Muscle of back (tissue), 11 donors: ENCODE results near the gene COPS9. TPM values are rescaled to one million over a fixed set of nuclear protein-coding genes. Genes with fewer than 3 reads are reported as not detected.

Experiments
- DNase-seq, 3 donors: peaks; one replicate each; pipeline versions ENCODE4 v3.0.0 to v3.0.0-alpha.2; 2013
- polyA plus RNA-seq, 10 donors: library from polyadenylated mRNA; unstranded; fragments of 120-200 nt; gene quantifications; one replicate each; pipeline ENCODE4 v1.2.1, GENCODE V29; 2013; ENCODE audit not compliant: insufficient read length in 10 of 10

Gene COPS9
- polyA plus RNA-seq, 10 donors: 74.1 to 129 (median 88.4) TPM

- DNase-seq: no peak
Measured at GRCh38 chr2:240153418-240153817, 17.3 kb upstream of the COPS9 start.

DNA sequence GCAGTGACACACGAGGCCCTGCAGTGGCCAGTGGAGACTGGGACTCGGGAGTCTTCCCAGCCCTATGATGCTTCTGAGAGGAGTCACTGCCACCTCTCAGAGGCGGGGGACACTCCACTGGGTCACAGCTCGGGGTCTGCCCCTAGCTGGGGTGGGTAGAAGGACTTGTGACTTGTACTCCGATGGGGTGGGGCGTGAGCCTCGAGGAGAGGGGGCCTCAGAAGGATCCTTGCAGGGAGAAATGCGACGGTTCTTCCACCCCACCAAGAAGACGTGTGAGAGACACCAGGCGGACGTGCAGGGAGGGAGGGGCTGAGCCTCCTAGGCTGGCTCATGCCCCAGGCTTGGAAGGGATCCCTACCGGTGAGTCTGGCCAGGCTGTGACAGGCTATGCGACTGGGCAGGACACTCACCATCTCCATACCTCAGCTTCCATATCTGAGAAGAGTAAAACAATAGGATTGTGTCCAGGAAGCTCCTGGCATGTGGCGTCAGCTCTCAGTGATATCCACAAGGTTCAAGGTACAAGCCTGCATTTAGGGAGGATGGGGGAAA lies 15.4 kb upstream of the COPS9 start:
- DNase-seq: no peak

DNA sequence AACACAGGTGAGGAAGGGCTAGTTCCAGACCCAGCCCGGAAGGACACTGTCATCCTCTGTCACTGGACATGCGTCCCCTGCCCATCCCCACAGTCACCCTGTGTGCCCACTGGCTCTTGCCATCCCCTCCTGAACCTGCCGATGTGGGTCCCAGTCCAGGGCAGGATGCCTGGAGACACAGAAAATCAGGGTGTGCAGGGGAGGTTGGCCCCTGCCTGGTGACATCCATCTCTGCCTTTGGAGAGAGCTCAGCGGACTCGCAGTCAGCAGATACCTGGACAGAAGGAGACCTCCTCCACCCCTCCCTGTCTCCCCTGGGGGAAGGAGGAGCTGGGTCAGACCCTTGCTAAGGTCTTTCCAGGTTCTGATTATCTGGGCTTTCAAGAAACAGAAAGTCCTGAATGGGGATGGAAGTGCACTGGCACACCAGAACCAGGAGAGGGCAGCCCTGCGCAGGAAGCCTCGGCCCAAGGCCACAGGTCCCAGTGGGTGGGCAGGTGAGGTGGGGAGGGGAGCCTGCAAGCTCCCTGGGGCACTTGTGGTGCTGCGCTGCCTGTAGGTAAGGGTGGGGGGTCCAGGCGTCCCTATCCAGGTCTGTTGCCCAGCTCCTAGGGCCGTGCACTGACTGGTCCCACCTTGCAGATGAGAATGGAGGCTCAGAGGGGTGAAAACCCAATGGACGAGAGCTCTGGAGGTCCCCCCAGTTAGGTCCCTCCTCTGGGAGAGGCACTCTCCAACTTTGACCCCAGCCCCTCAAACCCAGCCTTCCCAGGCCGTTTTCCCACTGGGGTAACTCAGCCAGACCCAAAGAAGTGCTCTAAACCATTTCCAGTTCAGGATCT lies 14.1 kb upstream of the COPS9 start:
- DNase-seq: peak in 1 of 3 donors; percentile 20

GRCh38 chr2:240147911-240148587 lies 11.9 kb upstream of the COPS9 start:
- DNase-seq: no peak

DNA sequence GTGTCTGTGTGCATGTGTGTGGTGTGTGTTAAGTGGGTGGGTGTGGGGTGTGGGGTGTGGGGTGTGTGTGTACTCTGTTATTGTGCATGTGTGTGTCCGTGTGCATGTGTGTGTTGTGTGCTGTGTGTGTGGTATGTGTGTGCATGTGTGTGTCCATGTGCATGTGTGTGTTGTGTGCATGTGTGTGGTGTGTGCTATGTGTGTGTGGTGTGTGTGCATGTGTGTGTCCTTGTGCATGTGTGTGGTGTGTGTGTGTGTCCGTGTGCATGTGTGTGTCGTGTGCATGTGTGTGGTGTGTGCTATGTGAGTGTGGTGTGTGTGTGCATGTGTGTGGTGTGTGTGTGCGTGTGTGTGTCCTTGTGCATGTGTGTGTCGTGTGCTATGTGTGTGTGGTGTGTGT lies 11.3 kb upstream of the COPS9 start:
- DNase-seq: no peak

GRCh38 chr2:240146627-240147278 lies 10.6 kb upstream of the COPS9 start:
- DNase-seq: no peak

DNA sequence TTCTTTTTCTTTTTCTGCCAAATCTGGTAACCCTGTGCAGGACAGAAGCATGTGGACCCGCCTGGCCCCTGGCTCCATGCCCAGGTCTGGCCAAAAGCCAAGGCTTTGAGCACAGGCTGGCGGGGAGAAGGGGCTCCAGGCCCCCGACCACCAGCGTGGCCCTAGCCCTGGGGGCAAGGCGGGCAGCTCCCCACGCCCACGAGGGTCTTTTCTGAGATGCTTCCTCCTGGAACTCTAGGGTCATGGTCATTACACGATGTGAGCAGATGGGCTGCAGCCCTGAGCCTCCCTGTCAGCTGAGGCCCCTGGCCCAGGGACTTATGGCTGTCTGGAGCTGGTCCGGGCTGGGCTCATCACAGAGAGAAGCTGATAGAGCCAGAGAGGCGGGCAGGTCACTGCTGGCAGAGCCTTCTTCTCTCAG lies 10.0 kb upstream of the COPS9 start:
- no peak for DNase-seq

GRCh38 chr2:240145461-240145860 lies 9.4 kb upstream of the COPS9 start:
- no peak for DNase-seq

DNA sequence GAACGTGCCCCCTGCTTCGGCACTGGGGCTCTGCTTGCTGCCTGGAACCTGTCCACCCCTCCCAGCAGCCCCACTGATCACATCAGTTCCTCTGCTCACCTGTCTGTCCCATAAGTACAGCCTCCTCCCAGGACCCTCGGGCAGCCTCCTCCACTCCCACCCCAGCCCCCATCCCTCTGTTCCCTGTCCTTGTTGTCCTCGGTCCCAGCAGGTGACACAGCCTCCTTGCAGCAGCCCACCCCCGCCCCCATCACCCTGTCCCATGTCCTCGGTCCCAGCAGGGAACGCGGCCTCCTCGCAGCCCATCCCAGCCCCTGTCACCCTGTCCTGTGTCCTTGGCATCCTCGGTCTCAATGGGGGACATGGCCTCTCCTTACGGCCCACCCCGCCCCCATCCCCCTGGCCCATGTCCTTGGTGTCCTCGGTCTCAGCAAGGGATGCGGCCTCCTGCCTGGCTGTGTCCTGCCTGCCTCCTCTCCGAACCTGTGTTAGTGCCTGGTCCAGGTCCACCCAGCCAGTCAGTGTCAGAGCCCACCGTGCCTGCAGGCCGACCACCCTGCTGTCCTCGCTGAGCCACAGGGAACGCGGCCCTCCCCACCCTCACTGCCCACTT lies 8.7 kb upstream of the COPS9 start:
- no peak for DNase-seq

GRCh38 chr2:240143801-240144648 lies 7.9 kb upstream of the COPS9 start:
- DNase-seq: peak; percentile 28 to 73 (median 67)

- DNase-seq: no peak
Measured at GRCh38 chr2:240143276-240143675, 7.2 kb upstream of the COPS9 start.

DNA sequence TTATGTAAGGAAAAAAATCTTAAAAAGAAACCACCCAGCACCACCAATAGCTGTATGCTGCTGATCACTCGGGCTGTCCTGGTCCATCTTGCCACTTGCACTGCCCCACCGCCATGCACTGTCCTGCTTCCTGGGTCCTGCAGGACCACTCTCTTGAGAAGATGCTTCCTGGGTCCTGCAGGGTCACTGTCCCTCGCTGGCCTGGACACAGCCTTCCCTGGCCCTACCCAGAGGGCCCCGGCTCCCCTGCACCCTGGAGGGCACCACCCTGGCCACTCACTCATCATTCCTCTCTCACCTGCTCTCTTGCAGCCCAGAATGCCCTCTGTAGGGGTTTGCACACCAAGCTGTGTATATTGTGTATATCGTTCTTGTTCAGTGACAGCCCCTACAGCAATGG lies 6.8 kb upstream of the COPS9 start:
- no peak for DNase-seq

DNA sequence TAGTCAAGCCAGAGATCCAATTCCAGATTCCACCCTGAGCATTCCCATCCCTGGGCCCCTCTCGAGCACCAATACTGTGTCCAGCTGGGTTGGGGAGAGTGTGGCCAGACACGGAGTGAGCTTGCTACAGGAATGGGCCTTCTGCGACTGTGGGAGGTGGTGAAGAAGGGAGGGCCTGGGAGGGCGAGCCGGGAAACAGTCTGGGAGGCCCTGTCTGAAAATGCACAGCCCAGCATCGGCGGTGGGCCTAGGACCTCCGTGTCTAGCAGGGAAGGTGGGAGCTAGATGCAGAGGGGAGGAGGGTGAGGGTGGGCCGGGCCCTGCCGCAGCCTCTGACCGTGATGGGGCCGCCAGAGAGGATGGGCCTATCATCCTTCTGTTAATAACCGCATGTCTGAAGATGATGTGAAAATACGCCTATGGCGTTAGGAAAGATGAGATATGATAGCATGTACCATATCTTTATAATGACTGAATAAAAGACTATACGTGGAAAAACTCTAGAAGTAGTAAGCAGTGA lies 6.2 kb upstream of the COPS9 start:
- no peak for DNase-seq

- no peak for DNase-seq
Measured at GRCh38 chr2:240141736-240142135, 5.6 kb upstream of the COPS9 start.

- no peak for DNase-seq
Measured at GRCh38 chr2:240140920-240141319, 4.8 kb upstream of the COPS9 start.

DNA sequence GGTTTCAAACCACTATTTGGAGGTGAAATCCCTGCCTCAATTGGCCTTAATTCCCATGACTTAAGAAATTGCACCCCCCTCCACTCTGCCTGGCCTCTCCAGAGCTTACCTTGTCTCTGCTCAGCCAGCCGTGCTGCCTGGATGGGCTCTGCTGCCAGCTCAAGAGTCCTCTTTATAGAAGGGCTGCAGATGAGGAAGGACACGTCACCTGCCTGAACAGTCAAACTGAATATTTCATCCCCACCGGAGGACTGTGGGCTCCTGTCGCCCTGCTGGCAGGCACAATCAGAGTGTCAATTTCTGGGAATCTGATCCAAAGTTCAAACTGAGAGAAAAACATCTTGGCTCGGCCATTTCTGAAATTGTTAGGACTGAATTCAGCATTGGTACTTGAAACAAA lies 4.4 kb upstream of the COPS9 start, which contains the start of gene OTOS:
OTOS (minus strand) TSS at position 148 of the 400 bp plus-strand sequence. CDS start 332 bp downstream, outside the sequence.
- no peak for DNase-seq

DNA sequence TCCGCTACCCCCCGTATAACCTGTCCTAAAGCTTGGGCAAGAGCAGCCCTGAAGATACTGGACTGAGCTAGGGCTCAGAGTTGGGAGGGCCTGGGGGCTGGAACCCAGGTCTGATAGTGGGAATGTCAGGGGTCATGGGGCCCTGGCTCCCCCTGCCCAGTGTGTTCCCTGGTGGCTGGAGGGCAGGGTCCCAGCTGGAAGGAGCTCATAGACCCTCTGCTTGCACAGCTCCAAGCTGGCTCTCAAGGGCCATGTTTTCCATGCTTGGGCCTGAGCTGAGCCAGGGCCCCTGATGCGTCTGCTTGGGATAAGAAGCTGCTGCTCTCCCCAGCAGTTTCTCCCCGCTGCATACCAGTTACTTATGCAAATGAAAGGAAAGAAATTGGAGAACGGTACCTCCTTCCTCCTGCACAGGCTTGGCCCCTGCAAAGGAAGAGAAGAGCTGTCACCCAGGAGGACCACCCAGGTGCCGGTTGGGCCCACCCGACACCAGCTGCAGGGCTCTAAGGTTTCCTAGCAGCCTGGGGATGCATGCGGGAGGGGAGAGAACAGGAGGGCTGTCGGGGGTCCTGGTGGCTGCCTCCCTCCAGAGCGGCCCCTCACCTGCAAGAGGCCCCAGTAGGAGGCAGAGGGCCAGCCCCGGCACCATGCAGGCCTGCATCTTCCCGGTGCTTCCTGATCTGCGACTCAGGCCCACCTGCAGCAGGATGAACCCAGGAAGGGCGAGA lies 3.7 kb upstream of the COPS9 start:
- DNase-seq: no peak

- DNase-seq: no peak
Measured at GRCh38 chr2:240139011-240139441, 2.9 kb upstream of the COPS9 start.

GRCh38 chr2:240138254-240138984 lies 2.3 kb upstream of the COPS9 start:
- DNase-seq: no peak
